HG02970 (cell line): ENCODE results near the gene GOLGA7B.
A peak's percentile ranks its signal among the peaks of the same experiment; 100 is the strongest.

Experiments used
- ATAC-seq: cut with Tn5 transposase; IDR thresholded peaks from one replicate; pipeline ENCODE4 v1.9.1; 2021; ENCODE audit warnings: mild to moderate bottlenecking, moderate library complexity, moderate number of reproducible peaks; ENCODE audit not compliant: unreplicated experiment, low FRiP score

The GOLGA7B gene

GRCh38 chr10:97866524-97867219 is 17.0 kb downstream of the GOLGA7B start:
- no peak for ATAC-seq

GRCh38 chr10:97867220-97867800 is 17.7 kb downstream of the GOLGA7B start:
- ATAC-seq, result no peak

- ATAC-seq, result no peak
Observed at GRCh38 chr10:97868134-97868685, 18.6 kb downstream of the GOLGA7B start.

GRCh38 chr10:97869091-97870042 is 19.7 kb downstream of the GOLGA7B start:
- peak; percentile 66 for ATAC-seq

GRCh38 chr10:97870990-97871389 is 21.3 kb downstream of the GOLGA7B start:
- no peak for ATAC-seq

- ATAC-seq, result no peak
Observed at GRCh38 chr10:97873569-97873968, 23.9 kb downstream of the GOLGA7B start.

- ATAC-seq, result no peak
Observed at GRCh38 chr10:97874332-97874731, 24.7 kb downstream of the GOLGA7B start.

GRCh38 chr10:97875391-97875790 is 25.7 kb downstream of the GOLGA7B start:
- no peak for ATAC-seq

- no peak for ATAC-seq
Observed at GRCh38 chr10:97876402-97876801, 26.8 kb downstream of the GOLGA7B start.

GRCh38 chr10:97879241-97879640 is 29.6 kb downstream of the GOLGA7B start:
- no peak for ATAC-seq

GRCh38 chr10:97880109-97880508 is 30.5 kb downstream of the GOLGA7B start:
- ATAC-seq, result no peak

- ATAC-seq, result no peak
Observed at GRCh38 chr10:97882142-97883091, 32.8 kb downstream of the GOLGA7B start.

GRCh38 chr10:97883092-97883485 is 33.4 kb downstream of the GOLGA7B start:
- no peak for ATAC-seq

GRCh38 chr10:97886286-97886685 is 36.6 kb downstream of the GOLGA7B start:
- ATAC-seq, result no peak

- ATAC-seq, result no peak
Observed at GRCh38 chr10:97887399-97887798, 37.8 kb downstream of the GOLGA7B start.

GRCh38 chr10:97888134-97888533 is 38.5 kb downstream of the GOLGA7B start:
- no peak for ATAC-seq

- no peak for ATAC-seq
Observed at GRCh38 chr10:97888641-97889262, 39.1 kb downstream of the GOLGA7B start.

- no peak for ATAC-seq
Observed at GRCh38 chr10:97889461-97890265, 40.0 kb downstream of the GOLGA7B start.
